Hepatocyte (in vitro differentiated cells): ENCODE data around the gene KRT80.

Source experiments
- EZH2 ChIP-seq: fragments of 200-600 bp; sonication (generic); IDR thresholded peaks from 2 replicates; pipeline ENCODE4 v1.6.1; 2016; ENCODE audit warnings: antibody characterized with exemption, mild to moderate bottlenecking, borderline replicate concordance
- EZH2phosphoT487 ChIP-seq: fragments of 200-600 bp; sonication (generic); IDR thresholded peaks from one replicate; pipeline ENCODE4 v1.6.1; 2018; ENCODE audit warnings: antibody characterized with exemption, mild to moderate bottlenecking, low read depth, moderate library complexity; ENCODE audit not compliant: unreplicated experiment, severe bottlenecking
- TF ChIP-seq, protein P1 (sequence below): fragments of 200-600 bp; sonication (generic); IDR thresholded peaks from 2 replicates; pipeline ENCODE4 v1.5.1; 2016; ENCODE audit warnings: antibody characterized with exemption, mild to moderate bottlenecking; ENCODE audit not compliant: poor library complexity

DNA sequence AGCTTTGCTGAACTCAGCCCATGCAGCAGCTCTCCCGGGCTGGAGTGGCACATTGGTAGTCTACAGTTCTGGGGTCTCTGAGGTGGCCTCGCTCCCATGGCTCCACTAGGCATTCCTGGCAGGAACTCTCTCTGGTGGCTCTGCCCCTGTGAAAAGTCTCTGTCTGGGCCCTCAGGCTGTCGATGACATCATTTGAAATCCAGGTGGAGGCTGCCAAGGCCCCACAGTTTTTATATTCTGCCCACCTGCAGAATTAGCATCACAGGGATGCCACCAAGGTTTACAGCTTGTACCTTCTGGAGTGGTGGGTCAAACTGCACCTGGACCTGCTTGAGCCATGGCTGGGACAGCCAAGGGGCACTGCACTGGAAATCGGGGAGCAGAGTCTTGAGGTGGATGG lies 31.6 kb downstream of the KRT80 start:
- TF ChIP-seq, protein P1, sequence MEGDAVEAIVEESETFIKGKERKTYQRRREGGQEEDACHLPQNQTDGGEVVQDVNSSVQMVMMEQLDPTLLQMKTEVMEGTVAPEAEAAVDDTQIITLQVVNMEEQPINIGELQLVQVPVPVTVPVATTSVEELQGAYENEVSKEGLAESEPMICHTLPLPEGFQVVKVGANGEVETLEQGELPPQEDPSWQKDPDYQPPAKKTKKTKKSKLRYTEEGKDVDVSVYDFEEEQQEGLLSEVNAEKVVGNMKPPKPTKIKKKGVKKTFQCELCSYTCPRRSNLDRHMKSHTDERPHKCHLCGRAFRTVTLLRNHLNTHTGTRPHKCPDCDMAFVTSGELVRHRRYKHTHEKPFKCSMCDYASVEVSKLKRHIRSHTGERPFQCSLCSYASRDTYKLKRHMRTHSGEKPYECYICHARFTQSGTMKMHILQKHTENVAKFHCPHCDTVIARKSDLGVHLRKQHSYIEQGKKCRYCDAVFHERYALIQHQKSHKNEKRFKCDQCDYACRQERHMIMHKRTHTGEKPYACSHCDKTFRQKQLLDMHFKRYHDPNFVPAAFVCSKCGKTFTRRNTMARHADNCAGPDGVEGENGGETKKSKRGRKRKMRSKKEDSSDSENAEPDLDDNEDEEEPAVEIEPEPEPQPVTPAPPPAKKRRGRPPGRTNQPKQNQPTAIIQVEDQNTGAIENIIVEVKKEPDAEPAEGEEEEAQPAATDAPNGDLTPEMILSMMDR: no peak
- TF ChIP-seq EZH2 (no peak), EZH2phosphoT487 (no peak)
